Choroid plexus epithelial cell (primary cell): ENCODE results near the gene AMTN.
"Not testable (repeated sequence)": the region's sequence is repeated elsewhere in the genome, so short reads cannot be mapped to it uniquely, and the experiment has no call there.

Source experiments
- DNase-seq: peaks from one replicate; pipeline ENCODE4 v3.0.0-alpha.2; 2010; ENCODE audit warnings: low read depth
- H3K4me3 ChIP-seq: 2 replicates; pipeline ENCODE4 v1.5.1; 2011; ENCODE audit warnings: low read depth, mild to moderate bottlenecking, control low read depth, low read length, moderate library complexity
- TF ChIP-seq, protein P1 (sequence below): conservative IDR thresholded peaks from 2 replicates; pipeline ENCODE4 v1.5.1; 2011; ENCODE audit warnings: low read depth, mild to moderate bottlenecking, control low read depth, inconsistent platforms, low read length, moderate library complexity

The AMTN gene

DNA sequence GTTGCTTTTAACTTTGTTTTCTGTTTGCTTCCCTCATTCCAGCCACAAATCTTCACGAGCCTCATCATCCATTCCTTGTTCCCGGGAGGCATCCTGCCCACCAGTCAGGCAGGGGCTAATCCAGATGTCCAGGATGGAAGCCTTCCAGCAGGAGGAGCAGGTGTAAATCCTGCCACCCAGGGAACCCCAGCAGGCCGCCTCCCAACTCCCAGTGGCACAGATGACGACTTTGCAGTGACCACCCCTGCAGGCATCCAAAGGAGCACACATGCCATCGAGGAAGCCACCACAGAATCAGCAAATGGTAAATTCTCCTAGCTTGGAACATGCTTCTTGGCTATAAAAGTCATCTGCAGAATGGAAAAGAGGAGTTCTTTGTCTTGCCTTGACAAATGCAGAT is 12.6 kb downstream of the AMTN start:
- H3K4me3 ChIP-seq, result no peak overlapping the region
- TF ChIP-seq, protein P1, sequence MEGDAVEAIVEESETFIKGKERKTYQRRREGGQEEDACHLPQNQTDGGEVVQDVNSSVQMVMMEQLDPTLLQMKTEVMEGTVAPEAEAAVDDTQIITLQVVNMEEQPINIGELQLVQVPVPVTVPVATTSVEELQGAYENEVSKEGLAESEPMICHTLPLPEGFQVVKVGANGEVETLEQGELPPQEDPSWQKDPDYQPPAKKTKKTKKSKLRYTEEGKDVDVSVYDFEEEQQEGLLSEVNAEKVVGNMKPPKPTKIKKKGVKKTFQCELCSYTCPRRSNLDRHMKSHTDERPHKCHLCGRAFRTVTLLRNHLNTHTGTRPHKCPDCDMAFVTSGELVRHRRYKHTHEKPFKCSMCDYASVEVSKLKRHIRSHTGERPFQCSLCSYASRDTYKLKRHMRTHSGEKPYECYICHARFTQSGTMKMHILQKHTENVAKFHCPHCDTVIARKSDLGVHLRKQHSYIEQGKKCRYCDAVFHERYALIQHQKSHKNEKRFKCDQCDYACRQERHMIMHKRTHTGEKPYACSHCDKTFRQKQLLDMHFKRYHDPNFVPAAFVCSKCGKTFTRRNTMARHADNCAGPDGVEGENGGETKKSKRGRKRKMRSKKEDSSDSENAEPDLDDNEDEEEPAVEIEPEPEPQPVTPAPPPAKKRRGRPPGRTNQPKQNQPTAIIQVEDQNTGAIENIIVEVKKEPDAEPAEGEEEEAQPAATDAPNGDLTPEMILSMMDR, result no peak
- DNase-seq, result no peak

DNA sequence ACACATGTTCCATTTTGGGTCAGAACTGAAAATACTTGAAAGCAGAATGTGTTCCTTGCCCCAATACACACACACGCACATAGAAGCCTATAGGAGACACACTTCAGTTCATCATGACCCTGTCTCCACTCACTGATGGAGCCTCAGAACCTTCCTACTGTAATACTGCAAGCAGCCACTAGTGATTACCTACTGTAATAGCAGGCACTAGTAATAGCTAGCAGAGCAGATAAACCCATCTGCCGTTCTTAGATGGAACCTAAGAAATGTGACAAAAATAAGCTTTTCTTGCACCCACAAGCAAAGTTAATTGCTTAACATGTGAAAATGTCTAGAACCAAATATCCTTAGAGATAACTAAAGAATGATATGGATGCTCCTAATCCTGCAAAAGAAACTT is 13.6 kb downstream of the AMTN start:
- H3K4me3 ChIP-seq, result no peak overlapping the region
- TF ChIP-seq, protein P1, result no peak
- DNase-seq, result peak; percentile 5

DNA sequence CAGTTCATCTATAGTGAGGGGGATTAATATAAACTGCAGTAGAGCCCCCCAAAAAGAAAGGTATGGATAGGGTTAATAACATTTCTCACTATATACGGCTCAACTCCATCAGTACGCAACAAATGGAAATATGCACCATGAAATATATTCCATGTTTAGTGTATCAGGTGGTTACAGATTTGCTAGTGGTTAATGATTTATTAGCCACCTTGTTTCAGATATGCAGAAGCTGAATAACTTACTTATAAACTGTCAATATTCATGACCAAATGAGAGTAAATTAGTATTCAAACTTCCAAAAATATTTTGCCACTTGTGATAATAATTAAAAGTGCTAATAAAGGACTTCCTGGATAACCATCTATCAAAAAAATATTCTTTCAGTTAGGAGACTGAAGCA is 14.8 kb downstream of the AMTN start:
- TF ChIP-seq, protein P1, result no peak
- H3K4me3 ChIP-seq, result no peak overlapping the region
- no peak for DNase-seq

DNA sequence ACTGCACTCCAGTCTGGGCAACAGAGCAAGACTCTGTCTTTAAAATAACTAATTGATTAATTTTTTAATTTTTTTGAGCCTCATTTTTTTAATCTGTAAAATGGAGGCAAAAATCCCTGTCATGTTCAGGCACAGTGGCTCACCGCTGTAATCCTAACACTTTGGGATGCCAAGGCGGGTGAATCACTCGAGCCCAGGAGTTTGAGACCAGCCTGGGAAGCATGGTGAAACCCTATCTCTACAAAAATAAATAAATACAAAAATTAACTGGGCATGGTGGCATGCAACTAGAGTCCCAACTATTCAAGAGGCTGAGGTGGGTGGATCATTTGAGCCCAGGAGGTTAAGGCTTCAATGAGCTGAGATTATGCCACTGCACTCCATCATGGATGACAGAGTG is 15.4 kb downstream of the AMTN start:
- TF ChIP-seq, protein P1, result no peak
- H3K4me3 ChIP-seq, result no peak overlapping the region
- no peak for DNase-seq

DNA sequence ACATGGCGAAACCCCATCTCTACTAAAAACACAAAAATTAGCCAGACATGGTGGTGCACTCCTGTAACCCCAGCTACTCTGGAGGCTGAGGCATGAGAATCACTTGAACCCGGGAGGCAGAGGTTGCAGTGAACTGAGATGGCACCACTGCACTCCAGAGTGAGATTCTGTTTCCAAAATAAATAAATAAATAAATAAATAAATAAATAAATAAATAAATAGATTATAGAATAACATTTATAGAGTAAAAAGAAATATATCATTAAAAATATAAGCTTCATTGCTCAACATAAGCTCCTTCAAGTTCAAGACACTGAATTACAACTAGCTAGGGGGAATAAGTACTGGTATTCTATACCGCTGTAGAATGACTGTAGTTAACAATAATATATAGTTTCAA is 16.5 kb downstream of the AMTN start:
- not testable (repeated sequence) for DNase-seq, H3K4me3 ChIP-seq

DNA sequence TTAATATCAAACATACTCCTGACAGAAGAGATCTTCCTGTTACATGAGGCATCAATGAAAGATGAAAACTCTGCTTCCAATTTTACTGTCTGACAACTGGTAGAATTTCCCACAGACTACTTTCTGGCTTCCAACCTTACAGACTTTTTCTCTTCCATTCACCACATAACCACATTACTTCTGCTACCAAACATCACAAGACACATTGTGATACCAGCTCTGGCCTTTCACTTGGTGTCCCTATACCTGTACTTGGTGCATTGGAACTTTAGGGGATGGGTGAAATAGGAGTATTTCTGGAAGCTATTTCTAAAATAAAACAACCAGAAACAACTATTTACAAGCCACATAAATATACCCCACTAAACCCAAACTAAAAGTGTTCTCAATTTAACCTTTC is 20.5 kb downstream of the AMTN start:
- no peak overlapping the region for H3K4me3 ChIP-seq
- no peak for DNase-seq
- TF ChIP-seq, protein P1, result no peak

DNA sequence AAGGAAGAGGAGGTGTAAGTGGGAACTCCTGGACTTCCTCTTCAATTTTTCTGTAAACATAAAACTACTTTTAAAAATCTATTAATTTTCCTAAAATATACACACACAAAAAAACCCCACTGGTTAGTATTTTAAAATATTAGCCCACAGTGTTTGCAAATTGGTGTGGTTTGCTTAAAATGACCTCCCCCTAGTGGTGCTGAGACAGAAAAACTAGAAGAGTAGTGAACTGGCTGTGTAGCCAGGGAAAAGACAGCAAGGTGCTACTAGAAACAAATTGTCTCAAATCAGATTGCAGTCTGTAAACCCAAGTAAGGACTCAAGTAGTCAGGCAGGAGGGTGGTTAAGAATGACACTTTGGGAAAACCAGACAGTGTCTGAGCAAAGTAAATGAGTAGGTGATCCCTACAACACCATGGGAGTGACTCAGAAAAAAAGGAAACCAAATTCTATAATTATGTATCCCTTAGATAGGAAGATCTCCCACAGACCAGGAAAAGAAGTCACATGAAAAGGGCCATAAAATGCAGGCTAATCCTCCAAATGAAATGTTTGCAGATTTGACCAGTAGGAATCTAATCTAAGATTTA is 26.0 kb downstream of the AMTN start:
- H3K4me3 ChIP-seq, result no peak overlapping the region
- TF ChIP-seq, protein P1, result peak; percentile 72
- peak; percentile 56 for DNase-seq
